OCI-LY7 (cell line): Measurements from ENCODE around the gene DOCK1. TPM values are rescaled to one million over a fixed set of nuclear protein-coding genes. Genes with fewer than 3 reads are reported as not detected.

Experiments
- BruUV-seq: library from RNA; stranded (reverse); fragments of 400-500 nt; replicated peaks from 2 replicates; lab custom pipeline; 2021; lab: Mats Ljungman, UMichigan
- CTCF ChIA-PET: fragments of 300-600 bp; sonication (Branson Sonifier 250); formaldehyde crosslinking; loops from one replicate; lab custom pipeline; 2022; ENCODE audit warnings: antibody characterized with exemption; ENCODE audit not compliant: unreplicated experiment; lab: Charles Lee
- POLR2A ChIA-PET: fragments of 300-600 bp; sonication (Branson Sonifier 250); formaldehyde crosslinking; loops from one replicate; lab custom pipeline; 2022; ENCODE audit warnings: antibody characterized with exemption; lab: Charles Lee
- DNase-seq: peaks from one replicate; pipeline ENCODE4 v3.0.0-alpha.2; 2015; ENCODE audit warnings: low spot score
- H2AFZ ChIP-seq: fragments of 200-600 bp; sonication (generic), shearing (Covaris generic); 2 replicates; pipeline ENCODE4 v1.6.1; 2014; ENCODE audit warnings: mild to moderate bottlenecking, antibody characterized with exemption, low read length, moderate library complexity
- H3K27ac ChIP-seq: fragments of 200-600 bp; sonication (generic); 2 replicates; pipeline ENCODE4 v1.5.1; 2014; ENCODE audit warnings: mixed run types, low read depth, mild to moderate bottlenecking, moderate library complexity, low read length, inconsistent platforms; ENCODE audit not compliant: poor library complexity, severe bottlenecking
- H3K36me3 ChIP-seq: fragments of 200-600 bp; sonication (generic); 2 replicates; pipeline ENCODE4 v1.6.1; 2014; ENCODE audit warnings: mild to moderate bottlenecking, antibody characterized with exemption, low read length, moderate library complexity, mixed read lengths; ENCODE audit not compliant: insufficient read depth
- H3K4me1 ChIP-seq: fragments of 200-600 bp; sonication (generic); 2 replicates; pipeline ENCODE4 v1.5.1; 2014; ENCODE audit warnings: mild to moderate bottlenecking, low read length; ENCODE audit not compliant: insufficient read depth, poor library complexity, severe bottlenecking
- H3K4me2 ChIP-seq: fragments of 200-600 bp; sonication (generic); 2 replicates; pipeline ENCODE4 v1.6.1; 2014; ENCODE audit warnings: mild to moderate bottlenecking, low read length
- H3K4me3 ChIP-seq: fragments of 200-600 bp; sonication (generic); 2 replicates; pipeline ENCODE4 v1.5.1; 2014; ENCODE audit warnings: mild to moderate bottlenecking, low read depth, low read length; ENCODE audit not compliant: poor library complexity, severe bottlenecking
- H3K79me2 ChIP-seq: fragments of 200-600 bp; sonication (generic); 2 replicates; pipeline ENCODE4 v1.6.1; 2016; ENCODE audit warnings: low read depth, mild to moderate bottlenecking, low read length, moderate library complexity, mixed read lengths; ENCODE audit not compliant: insufficient read depth
- H3K9me2 ChIP-seq: fragments of 200-600 bp; sonication (generic); 2 replicates; pipeline ENCODE4 v1.6.1; 2016; ENCODE audit warnings: mild to moderate bottlenecking, low read length, mixed read lengths; ENCODE audit not compliant: insufficient read depth
- H3K9me3 ChIP-seq: fragments of 200-600 bp; sonication (generic); 2 replicates; pipeline ENCODE4 v1.6.1; 2014; ENCODE audit warnings: mild to moderate bottlenecking, mixed run types, low read length, mixed read lengths
- H4K20me1 ChIP-seq: fragments of 200-600 bp; sonication (generic); 2 replicates; pipeline ENCODE4 v1.6.1; 2014; ENCODE audit warnings: mild to moderate bottlenecking, antibody characterized with exemption, low read length, moderate library complexity, mixed read lengths; ENCODE audit not compliant: insufficient read depth
- EZH2phosphoT487 ChIP-seq: fragments of 200-600 bp; sonication (generic); IDR thresholded peaks from 2 replicates; pipeline ENCODE4 v1.6.1; 2018; ENCODE audit warnings: low read depth, borderline replicate concordance, mild to moderate bottlenecking, mixed run types, antibody characterized with exemption, low read length, moderate library complexity, mixed read lengths
- intact Hi-C: fragments of 100-400 bp; cut with micrococcal nuclease; formaldehyde crosslinking; loops from one replicate; pipeline ENCODE4 v1.10.0; 2022; ENCODE audit not compliant: unreplicated experiment
- total RNA-seq, 2 experiments: library from RNA; depleted of rRNA in 1 of 2; stranded (reverse); fragments of >200 nt in 1 of 2; shearing (Covaris generic) in 1 of 2; gene quantifications; 2 replicates each; pipeline ENCODE4 v1.2.3, GENCODE V29; 2014 to 2022
- TF ChIP-seq, protein P1 (sequence below): fragments of 200-600 bp; sonication (generic); conservative IDR thresholded peaks from 2 replicates; pipeline ENCODE4 v1.5.1; 2014; ENCODE audit warnings: mild to moderate bottlenecking, antibody characterized with exemption, low read length, moderate library complexity, mixed read lengths

The DOCK1 gene
- total RNA-seq, 2 experiments from 2014 or later: not detected

DNA sequence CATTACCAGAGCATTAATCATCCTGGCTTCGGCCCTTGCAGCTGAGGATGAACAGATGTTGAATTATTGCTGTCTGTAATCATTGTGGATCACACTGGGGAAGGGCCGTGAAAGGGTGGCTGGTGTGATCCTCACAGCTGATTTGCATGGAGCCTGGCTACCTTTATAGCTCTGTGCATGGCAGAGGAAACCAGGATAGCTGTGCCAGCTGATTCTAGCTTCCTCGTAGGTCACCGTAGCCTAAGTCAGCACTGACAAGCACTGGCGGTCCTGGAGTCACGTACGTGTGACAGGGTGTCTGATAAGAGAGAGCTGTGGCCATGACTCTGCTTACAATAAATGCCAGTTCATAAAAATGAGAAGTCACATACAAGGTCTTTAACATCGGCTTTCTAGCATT is 214.7 kb downstream of the DOCK1 start:
- Histone ChIP-seq H3K4me3 (no peak overlapping the region), H3K27ac (no peak overlapping the region), H4K20me1 (no peaks in the 10 kb centered on the region), H3K79me2 (no peaks in the 10 kb centered on the region), H3K36me3 (no peaks in the 10 kb centered on the region), H2AFZ (no peak overlapping the region), H3K9me3 (no peaks in the 10 kb centered on the region), H3K4me2 (no peak overlapping the region), H3K9me2 (no peaks in the 10 kb centered on the region), H3K4me1 (no peaks in the 10 kb centered on the region)
- CTCF ChIA-PET: no interaction called here
- BruUV-seq: no TSS peak
- TF ChIP-seq, protein P1, sequence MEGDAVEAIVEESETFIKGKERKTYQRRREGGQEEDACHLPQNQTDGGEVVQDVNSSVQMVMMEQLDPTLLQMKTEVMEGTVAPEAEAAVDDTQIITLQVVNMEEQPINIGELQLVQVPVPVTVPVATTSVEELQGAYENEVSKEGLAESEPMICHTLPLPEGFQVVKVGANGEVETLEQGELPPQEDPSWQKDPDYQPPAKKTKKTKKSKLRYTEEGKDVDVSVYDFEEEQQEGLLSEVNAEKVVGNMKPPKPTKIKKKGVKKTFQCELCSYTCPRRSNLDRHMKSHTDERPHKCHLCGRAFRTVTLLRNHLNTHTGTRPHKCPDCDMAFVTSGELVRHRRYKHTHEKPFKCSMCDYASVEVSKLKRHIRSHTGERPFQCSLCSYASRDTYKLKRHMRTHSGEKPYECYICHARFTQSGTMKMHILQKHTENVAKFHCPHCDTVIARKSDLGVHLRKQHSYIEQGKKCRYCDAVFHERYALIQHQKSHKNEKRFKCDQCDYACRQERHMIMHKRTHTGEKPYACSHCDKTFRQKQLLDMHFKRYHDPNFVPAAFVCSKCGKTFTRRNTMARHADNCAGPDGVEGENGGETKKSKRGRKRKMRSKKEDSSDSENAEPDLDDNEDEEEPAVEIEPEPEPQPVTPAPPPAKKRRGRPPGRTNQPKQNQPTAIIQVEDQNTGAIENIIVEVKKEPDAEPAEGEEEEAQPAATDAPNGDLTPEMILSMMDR: no peak
- TF ChIP-seq EZH2phosphoT487: no peak
- DNase-seq: no peak
- POLR2A ChIA-PET: no interaction called here
- intact Hi-C loops: no loop called here

DNA sequence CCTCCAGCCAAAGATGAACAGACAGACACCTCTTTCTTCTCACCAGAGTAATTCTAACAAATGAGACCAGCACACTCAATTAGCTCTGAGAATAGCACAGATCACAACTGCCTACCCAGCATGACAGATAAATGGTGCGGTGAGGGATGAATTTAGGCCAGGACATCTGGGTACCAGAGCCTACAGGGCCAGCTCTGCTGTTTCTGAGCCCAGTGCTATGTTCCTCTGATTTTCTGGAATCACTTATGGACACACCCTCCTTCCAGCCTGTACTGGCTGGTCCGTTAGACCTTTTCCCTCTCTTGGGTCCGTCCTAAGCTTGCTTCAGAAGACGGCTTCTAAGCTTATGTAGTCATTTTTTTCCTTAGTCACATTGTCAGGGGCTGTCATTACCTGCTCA is 217.6 kb downstream of the DOCK1 start:
- H3K27ac ChIP-seq: no peak overlapping the region
- no peak overlapping the region for H3K4me3 ChIP-seq
- no peak overlapping the region for H3K4me2 ChIP-seq
- DNase-seq: no peak
- H2AFZ ChIP-seq: no peak overlapping the region
- ChIA-PET POLR2A (no interaction called here), CTCF (no interaction called here)
- TF ChIP-seq EZH2phosphoT487: no peak
- TF ChIP-seq, protein P1: no peak
- H3K9me2 ChIP-seq: no peaks in the 10 kb centered on the region
- H3K9me3 ChIP-seq: no peaks in the 10 kb centered on the region
- intact Hi-C loops: no loop called here
- no peaks in the 10 kb centered on the region for H3K4me1 ChIP-seq
- H3K79me2 ChIP-seq: no peaks in the 10 kb centered on the region
- H4K20me1 ChIP-seq: no peaks in the 10 kb centered on the region
- no peaks in the 10 kb centered on the region for H3K36me3 ChIP-seq
- no TSS peak for BruUV-seq

DNA sequence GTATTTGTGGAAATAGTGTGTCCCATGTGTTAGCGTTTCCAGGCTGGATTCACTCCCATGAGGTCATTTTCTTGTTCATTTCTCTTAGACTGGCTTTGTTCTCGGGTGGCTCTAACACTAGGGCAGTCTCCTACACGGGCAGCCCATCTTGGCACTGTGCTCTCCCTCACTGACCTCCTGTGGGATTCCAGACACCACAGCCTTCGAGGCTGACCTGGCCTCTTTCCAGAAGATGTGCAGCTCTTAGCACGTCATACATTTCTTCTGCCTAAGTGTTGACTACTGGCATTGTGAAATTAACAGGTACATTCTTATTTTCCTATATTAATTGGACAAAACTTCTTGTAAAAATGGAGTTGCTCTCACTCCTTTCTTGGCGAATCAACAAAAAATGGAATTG is 218.4 kb downstream of the DOCK1 start:
- intact Hi-C loops: no loop called here
- Histone ChIP-seq H3K27ac (no peak overlapping the region), H3K4me2 (no peak overlapping the region), H3K9me3 (no peaks in the 10 kb centered on the region), H3K4me3 (no peak overlapping the region), H3K79me2 (no peaks in the 10 kb centered on the region), H3K9me2 (no peaks in the 10 kb centered on the region), H3K4me1 (no peaks in the 10 kb centered on the region), H2AFZ (no peak overlapping the region), H4K20me1 (no peaks in the 10 kb centered on the region), H3K36me3 (no peaks in the 10 kb centered on the region)
- ChIA-PET POLR2A (no interaction called here), CTCF (no interaction called here)
- DNase-seq: no peak
- no peak for TF ChIP-seq EZH2phosphoT487
- TF ChIP-seq, protein P1: no peak
- no TSS peak for BruUV-seq
